A673 (cell line): ENCODE data around the gene ATP23. TPM values are rescaled to one million over a fixed set of nuclear protein-coding genes. Genes with fewer than 3 reads are reported as not detected.

Source experiments
- BruUV-seq: library from RNA; stranded (reverse); fragments of 400-500 nt; replicated peaks from 2 replicates; lab custom pipeline; 2021; lab: Mats Ljungman, UMichigan
- CTCF ChIA-PET: fragments of 300-600 bp; sonication (Branson Sonifier 250); formaldehyde crosslinking; loops from one replicate; lab custom pipeline; 2022; ENCODE audit warnings: antibody characterized with exemption; lab: Charles Lee
- POLR2A ChIA-PET: fragments of 300-600 bp; sonication (Branson Sonifier 250); formaldehyde crosslinking; loops from one replicate; lab custom pipeline; 2022; ENCODE audit warnings: antibody characterized with exemption; ENCODE audit not compliant: low non-redundant PET; lab: Charles Lee
- DNase-seq: peaks from one replicate; pipeline ENCODE4 v3.0.0-alpha.2; 2015; ENCODE audit warnings: low spot score
- H3K27ac ChIP-seq: fragments of 200-600 bp; sonication (generic); 2 replicates; pipeline ENCODE4 v1.5.1; 2016; ENCODE audit warnings: mixed run types, low read depth, mild to moderate bottlenecking, mixed read lengths, antibody characterized with exemption, low read length; ENCODE audit not compliant: poor library complexity, severe bottlenecking
- H3K27me3 ChIP-seq: fragments of 200-600 bp; sonication (generic); replicated peaks from 2 replicates; pipeline ENCODE4 v1.6.1; 2017; ENCODE audit warnings: mixed run types, low read depth, mild to moderate bottlenecking, mixed read lengths, antibody characterized with exemption, low read length; ENCODE audit not compliant: insufficient read depth, poor library complexity
- H3K36me3 ChIP-seq: fragments of 200-600 bp; sonication (generic); 2 replicates; pipeline ENCODE4 v1.6.1; 2016; ENCODE audit warnings: mixed run types, mild to moderate bottlenecking, mixed read lengths, antibody characterized with exemption, low read length; ENCODE audit not compliant: insufficient read depth, poor library complexity, severe bottlenecking
- H3K4me1 ChIP-seq: fragments of 200-600 bp; sonication (generic); 2 replicates; pipeline ENCODE4 v1.6.1; 2017; ENCODE audit warnings: mixed run types, mild to moderate bottlenecking, mixed read lengths, antibody characterized with exemption, low read length; ENCODE audit not compliant: insufficient read depth, poor library complexity, severe bottlenecking
- H3K4me3 ChIP-seq: fragments of 200-600 bp; sonication (generic); 2 replicates; pipeline ENCODE4 v1.5.1; 2016; ENCODE audit warnings: low read depth, mixed run types, mild to moderate bottlenecking, mixed read lengths, low read length; ENCODE audit not compliant: poor library complexity, severe bottlenecking
- H3K9me3 ChIP-seq: fragments of 200-600 bp; sonication (generic); 2 replicates; pipeline ENCODE4 v1.6.1; 2016; ENCODE audit warnings: mixed run types, low read depth, mild to moderate bottlenecking, mixed read lengths, antibody characterized with exemption, low read length; ENCODE audit not compliant: poor library complexity, severe bottlenecking
- EZH2 ChIP-seq: fragments of 200-600 bp; sonication (generic); IDR thresholded peaks from 2 replicates; pipeline ENCODE4 v1.6.1; 2017; ENCODE audit warnings: borderline replicate concordance, low read depth, mild to moderate bottlenecking, mixed read lengths, antibody characterized with exemption, low read length; ENCODE audit not compliant: poor library complexity, severe bottlenecking
- intact Hi-C: fragments of 100-400 bp; cut with micrococcal nuclease; formaldehyde crosslinking; loops from one replicate; pipeline ENCODE4 v1.10.0; 2022; ENCODE audit not compliant: unreplicated experiment
- total RNA-seq: library from RNA; stranded (reverse); gene quantifications from 2 replicates; pipeline ENCODE4 v1.2.3, GENCODE V29; 2021
- TF ChIP-seq, protein P1 (sequence below): fragments of 300-800, 200-600 bp; sonication (generic); conservative IDR thresholded peaks from 2 replicates; pipeline ENCODE4 v1.5.1; 2017; ENCODE audit warnings: low read depth, mild to moderate bottlenecking, antibody characterized with exemption, low read length, moderate library complexity, mixed read lengths

The ATP23 gene
- total RNA-seq, 1 experiment from 2014 or later, result 7.7 TPM

DNA sequence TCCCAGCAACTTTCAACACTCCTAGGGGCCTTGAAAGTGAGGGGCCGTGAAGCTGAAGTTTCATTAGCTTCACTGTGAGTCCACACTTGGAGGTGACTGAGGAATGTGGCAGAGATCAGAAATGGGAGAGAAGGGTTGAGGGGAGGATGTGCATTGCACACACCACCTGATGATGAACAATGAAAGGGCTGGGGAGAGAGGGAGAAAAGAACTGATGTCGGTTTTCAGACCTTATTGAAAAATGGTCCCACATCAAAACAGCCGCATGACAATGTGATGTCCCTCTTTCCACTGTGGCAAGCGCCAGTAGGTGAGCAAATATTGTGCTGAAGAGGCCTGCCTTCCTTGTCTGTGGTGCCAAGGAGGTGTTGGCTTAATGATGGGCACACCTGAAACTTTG lies 32.3 kb upstream of the ATP23 start:
- CTCF ChIA-PET, result no interaction called here
- H3K4me3 ChIP-seq, result no peak overlapping the region
- POLR2A ChIA-PET, result interaction anchor here (0.6 kb wide), 1 partner anchor 22 kb away, joined by 3 read pairs; no protein-coding TSS in a partner anchor
- no TSS peak for BruUV-seq
- H3K27me3 ChIP-seq, result no peaks in the 10 kb centered on the region
- no peak for TF ChIP-seq EZH2
- TF ChIP-seq, protein P1, sequence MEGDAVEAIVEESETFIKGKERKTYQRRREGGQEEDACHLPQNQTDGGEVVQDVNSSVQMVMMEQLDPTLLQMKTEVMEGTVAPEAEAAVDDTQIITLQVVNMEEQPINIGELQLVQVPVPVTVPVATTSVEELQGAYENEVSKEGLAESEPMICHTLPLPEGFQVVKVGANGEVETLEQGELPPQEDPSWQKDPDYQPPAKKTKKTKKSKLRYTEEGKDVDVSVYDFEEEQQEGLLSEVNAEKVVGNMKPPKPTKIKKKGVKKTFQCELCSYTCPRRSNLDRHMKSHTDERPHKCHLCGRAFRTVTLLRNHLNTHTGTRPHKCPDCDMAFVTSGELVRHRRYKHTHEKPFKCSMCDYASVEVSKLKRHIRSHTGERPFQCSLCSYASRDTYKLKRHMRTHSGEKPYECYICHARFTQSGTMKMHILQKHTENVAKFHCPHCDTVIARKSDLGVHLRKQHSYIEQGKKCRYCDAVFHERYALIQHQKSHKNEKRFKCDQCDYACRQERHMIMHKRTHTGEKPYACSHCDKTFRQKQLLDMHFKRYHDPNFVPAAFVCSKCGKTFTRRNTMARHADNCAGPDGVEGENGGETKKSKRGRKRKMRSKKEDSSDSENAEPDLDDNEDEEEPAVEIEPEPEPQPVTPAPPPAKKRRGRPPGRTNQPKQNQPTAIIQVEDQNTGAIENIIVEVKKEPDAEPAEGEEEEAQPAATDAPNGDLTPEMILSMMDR, result no peak
- no peak for DNase-seq
- no peaks in the 10 kb centered on the region for H3K36me3 ChIP-seq
- intact Hi-C loops, result no loop called here
- no peaks in the 10 kb centered on the region for H3K9me3 ChIP-seq
- H3K4me1 ChIP-seq, result no peaks in the 10 kb centered on the region
- H3K27ac ChIP-seq, result no peak overlapping the region

DNA sequence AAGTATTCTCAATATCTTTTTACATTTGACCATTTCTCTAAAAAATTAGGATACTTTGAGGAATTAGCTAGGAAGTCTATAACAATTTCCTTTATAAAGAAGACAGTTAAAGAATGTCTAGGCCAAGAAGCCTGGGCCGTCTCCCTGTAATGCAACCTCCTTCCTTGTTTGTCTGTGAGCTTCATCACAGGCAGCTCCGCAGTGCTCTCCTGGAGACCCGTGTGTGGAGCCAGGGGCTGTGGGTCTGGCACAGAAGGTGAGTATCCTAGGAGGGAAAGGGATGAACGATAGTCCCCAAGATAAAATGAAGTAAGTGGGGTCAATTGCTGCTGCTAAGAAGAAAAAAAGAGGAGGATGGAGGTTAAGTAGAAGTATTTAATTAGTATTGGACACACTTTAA lies 31.8 kb upstream of the ATP23 start:
- BruUV-seq, result no TSS peak
- Histone ChIP-seq H3K4me1 (no peaks in the 10 kb centered on the region), H3K9me3 (no peaks in the 10 kb centered on the region), H3K27ac (no peak overlapping the region), H3K36me3 (no peaks in the 10 kb centered on the region), H3K27me3 (no peaks in the 10 kb centered on the region), H3K4me3 (no peak overlapping the region)
- TF ChIP-seq, protein P1, result no peak
- TF ChIP-seq EZH2, result no peak
- POLR2A ChIA-PET, result no interaction called here
- CTCF ChIA-PET, result interaction anchor here (0.6 kb wide), 1 partner anchor 55 kb away, joined by 4 read pairs; no protein-coding TSS in a partner anchor
- intact Hi-C loops, result no loop called here
- no peak for DNase-seq

DNA sequence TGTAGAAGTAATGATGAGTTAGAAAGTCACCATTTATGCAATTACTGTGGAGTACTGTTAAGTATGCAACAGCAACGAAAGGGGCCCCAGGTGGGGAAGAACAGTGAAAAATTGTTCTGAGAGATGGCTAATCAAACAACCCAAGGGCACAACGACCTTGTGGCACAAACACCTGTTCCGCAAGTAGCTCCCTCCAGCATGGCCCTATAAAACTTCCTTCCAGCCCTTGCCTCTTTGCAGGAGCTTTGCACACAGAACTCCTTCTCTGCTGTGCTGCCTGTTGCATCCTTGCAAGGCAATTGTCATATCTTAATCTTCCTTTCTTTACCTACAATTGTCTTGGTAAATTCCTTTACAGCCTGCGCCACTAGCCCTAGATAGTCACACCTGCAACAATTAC lies 23.2 kb upstream of the ATP23 start:
- Histone ChIP-seq H3K27ac (no peak overlapping the region), H3K4me1 (no peaks in the 10 kb centered on the region), H3K4me3 (no peak overlapping the region), H3K36me3 (no peaks in the 10 kb centered on the region), H3K9me3 (no peaks in the 10 kb centered on the region), H3K27me3 (no peaks in the 10 kb centered on the region)
- ChIA-PET POLR2A (no interaction called here), CTCF (no interaction called here)
- DNase-seq, result no peak
- intact Hi-C loops, result no loop called here
- TF ChIP-seq, protein P1, result no peak
- no TSS peak for BruUV-seq
